Stimulated activated CD4-positive, alpha-beta T cell treated with anti-CD3 and anti-CD28 coated beads, TNF-alpha, amount 100 ng/mL, for 4 hours (primary cell): ENCODE measurements around the gene EYA4.

ENCODE experiments used
- DNase-seq, 3 experiments: peaks; one replicate each; pipeline ENCODE4 v3.0.0-alpha.2; 2020; ENCODE audit warnings: low read depth in 3 of 3

The EYA4 gene

GRCh38 chr6:133242637-133243585 lies 1.8 kb downstream of the EYA4 start:
- DNase-seq: no peak

- DNase-seq: no peak
Observed at GRCh38 chr6:133243723-133244305, 2.7 kb downstream of the EYA4 start.

- no peak for DNase-seq
Observed at GRCh38 chr6:133244519-133244918, 3.4 kb downstream of the EYA4 start.

- no peak for DNase-seq
Observed at GRCh38 chr6:133245007-133245406, 3.9 kb downstream of the EYA4 start.

GRCh38 chr6:133245422-133245903 lies 4.3 kb downstream of the EYA4 start:
- DNase-seq: no peak

- no peak for DNase-seq
Observed at GRCh38 chr6:133247581-133247980, 6.4 kb downstream of the EYA4 start.

GRCh38 chr6:133248241-133249001 lies 7.3 kb downstream of the EYA4 start:
- no peak for DNase-seq

- no peak for DNase-seq
Observed at GRCh38 chr6:133251688-133252087, 10.5 kb downstream of the EYA4 start.

- DNase-seq: no peak
Observed at GRCh38 chr6:133254552-133255228, 13.5 kb downstream of the EYA4 start.

GRCh38 chr6:133257545-133258105 lies 16.5 kb downstream of the EYA4 start:
- DNase-seq: no peak

GRCh38 chr6:133259561-133259960 lies 18.4 kb downstream of the EYA4 start:
- no peak for DNase-seq

- DNase-seq: no peak
Observed at GRCh38 chr6:133262804-133263203, 21.6 kb downstream of the EYA4 start.

GRCh38 chr6:133265066-133265465 lies 23.9 kb downstream of the EYA4 start:
- DNase-seq: no peak

- DNase-seq: no peak
Observed at GRCh38 chr6:133266186-133266585, 25.0 kb downstream of the EYA4 start.

GRCh38 chr6:133268621-133269020 lies 27.5 kb downstream of the EYA4 start:
- no peak for DNase-seq

GRCh38 chr6:133274813-133275212 lies 33.7 kb downstream of the EYA4 start:
- no peak for DNase-seq

GRCh38 chr6:133275213-133275612 lies 34.1 kb downstream of the EYA4 start:
- no peak for DNase-seq

- DNase-seq: no peak
Observed at GRCh38 chr6:133277228-133277899, 36.2 kb downstream of the EYA4 start.

GRCh38 chr6:133277900-133278545 lies 36.9 kb downstream of the EYA4 start:
- no peak for DNase-seq

GRCh38 chr6:133286765-133287164 lies 45.6 kb downstream of the EYA4 start:
- DNase-seq: no peak
